ENCODE data around the gene CHD6.

GRCh38 chr20:41613321-41613720 is 4.9 kb downstream of the CHD6 start:
- no peak for TF ChIP-seq POLR2A (IDR thresholded peaks at IDR 0.05)
- no peak for TF ChIP-seq CTCF (IDR thresholded peaks at IDR 0.05)

Measured in testis (tissue), 2 donors.